ENCODE data around the gene PCDH17. TPM values are rescaled to one million over a fixed set of nuclear protein-coding genes. Genes with fewer than 3 reads are reported as not detected.
A peak's percentile ranks its signal among the peaks of the same experiment; 100 is the strongest.

Gene PCDH17
- total and polyA plus RNA-seq, 9 of the 15 experiments (the other 6 are each of a cell fraction or from before 2014, with no cell fraction given) = not detected

GRCh38 chr13:57624565-57625435 is 6.7 kb upstream of the PCDH17 start:
- Histone ChIP-seq H4K20me1 (replicated peaks; ENCODE audit: control insufficient read depth, insufficient read depth, low read length) (no peaks in the 10 kb centered on the region), H3K4me1 (replicated peaks in 1 of 2; ENCODE audit: control insufficient read depth in 2 of 2, insufficient read depth in 2 of 2, low read length in 2 of 2) (no peaks in the 10 kb centered on the region), H3K27ac (ENCODE audit: extremely low read depth, low read depth, low read length) (no peak overlapping the region), H3K4me3 (no peak overlapping the region), H3K4me2 (ENCODE audit: insufficient read depth, low read length) (no peak overlapping the region), H3K9me3 (replicated peaks; ENCODE audit: control insufficient read depth, insufficient read depth, low read depth, low read length) (no peaks in the 10 kb centered on the region; the same call in 1 of the 2 replicates), H3K79me2 (ENCODE audit: control insufficient read depth, insufficient read depth, low read length) (no peaks in the 10 kb centered on the region), H3K27me3 (ENCODE audit: control insufficient read depth in 2 of 2, insufficient read depth in 2 of 2, low read length in 2 of 2) (no peaks in the 10 kb centered on the region), H2AFZ (ENCODE audit: low read depth, low read length) (no peak overlapping the region), H3K36me3 (ENCODE audit: control insufficient read depth, insufficient read depth, low read length) (no peaks in the 10 kb centered on the region), H3K9ac (ENCODE audit: insufficient read depth in 1 of 2, low read depth in 2 of 2, low read length in 2 of 2) (no peak overlapping the region), H3K9me1 (ENCODE audit: control insufficient read depth, insufficient read depth, low read length) (no peaks in the 10 kb centered on the region)
- in situ Hi-C loops (cut with MboI) (no loop called here), intact Hi-C loops (cut with micrococcal nuclease) (loop anchor here (10.0 kb wide), 1 partner anchor 1640 kb away; no protein-coding TSS in a partner anchor)
- BruUV-seq (replicated peaks) = no TSS peak
- ATAC-seq (no peak), DNase-seq (ENCODE audit: extremely low read depth in 1 of 4, low spot score in 3 of 4) (peak; percentile 7 to 34 (median 15)), FAIRE-seq (no peak)
- ChIA-PET POLR2A (no interaction called here), CTCF (ENCODE audit: low intra/inter-chr PET ratio) (no interaction called here)
- WGBS (ENCODE audit: insufficient coverage, low coverage, missing lambda C conversion rate) = 9% methylated on average over 5 of the region's 5 CpGs
- TF ChIP-seq CUX1 (CRISPR knock-in tag; IDR thresholded peaks at IDR 0.05) (no peak), ZNF79 (CRISPR knock-in tag; IDR thresholded peaks at IDR 0.05; ENCODE audit: low read depth) (no peak), TBL1XR1 (IDR thresholded peaks at IDR 0.05; ENCODE audit: low read length in 2 of 2) (no peak), RUNX1 (IDR thresholded peaks at IDR 0.05; ENCODE audit: low read depth) (no peak), SMC3 (conservative IDR thresholded peaks at IDR 0.05; ENCODE audit: insufficient read depth, low read depth, low read length) (0 out of 2 replicates have a peak, but pooled peaks have one; percentile 9), NFIX (CRISPR knock-in tag; IDR thresholded peaks at IDR 0.05; ENCODE audit: low read depth) (no peak), MAFF (IDR thresholded peaks at IDR 0.05; ENCODE audit: low read length) (no peak), ARID4B (CRISPR knock-in tag; IDR thresholded peaks at IDR 0.05) (no peak), SOX6 (IDR thresholded peaks at IDR 0.05) (no peak)
